ENCODE results near the gene OR2A25. TPM values are rescaled to one million over a fixed set of nuclear protein-coding genes. Genes with fewer than 3 reads are reported as not detected.
"Not testable (repeated sequence)": the region's sequence is repeated elsewhere in the genome, so short reads cannot be mapped to it uniquely, and the experiment has no call there.

The OR2A25 gene
- total RNA-seq = not detected

DNA sequence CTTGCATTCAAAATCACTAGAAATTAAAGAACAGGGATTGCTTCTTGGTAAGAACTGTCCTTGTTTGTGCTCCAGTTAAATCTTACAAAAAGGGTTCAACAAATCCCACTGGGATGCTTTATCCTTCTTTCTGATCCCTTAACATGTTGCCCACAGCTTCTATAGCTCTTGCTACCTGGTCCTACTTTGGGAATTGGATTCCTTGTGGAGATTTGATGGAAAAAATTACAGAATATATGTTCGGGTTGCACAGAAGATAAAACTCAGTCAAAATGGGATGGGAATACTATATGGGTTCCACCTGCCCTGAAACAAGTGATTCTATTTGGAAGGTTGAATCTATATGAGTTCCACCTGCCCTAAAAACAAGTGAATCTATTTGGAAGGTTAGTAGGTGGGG is at the start of gene OR2A25:
TSS of gene OR2A25 (plus strand) at position 301 of the 400 bp plus-strand sequence. CDS start 4,409 bp downstream, outside the sequence.
- no peak for DNase-seq

DNA sequence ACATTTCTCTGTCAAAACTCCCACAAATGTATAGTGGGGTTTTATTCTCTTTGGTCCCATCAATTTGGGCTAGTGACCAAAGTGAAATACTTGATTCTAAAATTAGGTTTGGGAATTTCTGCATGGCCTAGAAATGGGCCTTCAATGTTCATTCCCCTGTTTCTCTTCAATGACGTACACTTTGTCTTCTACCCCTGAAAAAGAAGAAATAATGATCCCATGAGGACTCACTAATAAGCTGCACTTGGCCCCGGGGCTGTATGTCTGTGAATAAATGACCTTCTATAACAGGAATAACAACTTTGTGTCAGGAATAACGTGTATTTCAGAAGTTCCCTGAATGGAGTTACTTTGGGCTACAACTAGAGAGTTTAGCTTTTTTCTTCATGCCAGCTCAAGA is 49.3 kb upstream of the OR2A25 start:
- DNase-seq = no peak

- DNase-seq = no peak
Observed at GRCh38 chr7:144022169-144022568, 47.4 kb upstream of the OR2A25 start.

- no peak for DNase-seq
Observed at GRCh38 chr7:144023171-144023827, 46.3 kb upstream of the OR2A25 start.

- DNase-seq = no peak
Observed at GRCh38 chr7:144024213-144024612, 45.4 kb upstream of the OR2A25 start.

- DNase-seq = no peak
Observed at GRCh38 chr7:144026203-144026883, 43.3 kb upstream of the OR2A25 start.

DNA sequence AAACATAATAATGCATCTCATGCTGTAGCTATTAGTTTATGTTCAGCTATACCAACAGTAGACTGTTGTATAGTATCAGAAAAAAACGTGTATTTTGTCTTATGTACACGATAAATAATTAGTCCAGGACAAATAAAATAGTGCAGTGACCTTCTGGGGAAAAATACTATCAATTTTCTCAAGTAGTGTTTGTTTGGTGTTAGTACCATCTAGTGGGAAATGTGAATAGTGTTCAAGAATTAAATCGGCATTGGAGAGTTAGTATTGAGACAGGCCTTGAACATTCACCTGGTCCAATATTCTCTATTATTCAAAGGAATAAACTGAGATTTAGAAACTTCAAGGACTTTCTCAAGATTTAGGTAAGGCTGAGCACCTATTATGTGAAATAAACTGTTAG is 42.5 kb upstream of the OR2A25 start:
- DNase-seq = no peak

GRCh38 chr7:144027974-144028373 is 41.6 kb upstream of the OR2A25 start:
- DNase-seq = no peak

DNA sequence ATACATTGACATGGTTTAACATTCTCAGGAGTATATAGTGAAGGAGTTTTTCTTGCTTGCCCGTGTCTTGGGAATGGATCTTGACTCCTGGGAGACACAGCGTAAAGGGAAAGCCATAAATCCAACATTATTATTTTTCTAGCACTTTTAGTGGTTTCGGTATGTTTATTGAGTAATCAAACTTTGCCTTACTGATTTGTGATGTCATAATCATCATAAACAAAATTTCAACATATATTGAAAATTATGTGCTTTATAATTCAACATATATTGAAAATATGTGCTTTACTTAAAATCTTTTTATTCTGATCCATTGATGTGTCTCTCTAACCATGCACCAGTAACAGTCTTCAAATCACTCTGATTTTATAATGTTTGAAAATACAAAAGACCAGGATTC is 41.1 kb upstream of the OR2A25 start:
- DNase-seq = no peak

- no peak for DNase-seq
Observed at GRCh38 chr7:144032516-144032915, 37.1 kb upstream of the OR2A25 start.

DNA sequence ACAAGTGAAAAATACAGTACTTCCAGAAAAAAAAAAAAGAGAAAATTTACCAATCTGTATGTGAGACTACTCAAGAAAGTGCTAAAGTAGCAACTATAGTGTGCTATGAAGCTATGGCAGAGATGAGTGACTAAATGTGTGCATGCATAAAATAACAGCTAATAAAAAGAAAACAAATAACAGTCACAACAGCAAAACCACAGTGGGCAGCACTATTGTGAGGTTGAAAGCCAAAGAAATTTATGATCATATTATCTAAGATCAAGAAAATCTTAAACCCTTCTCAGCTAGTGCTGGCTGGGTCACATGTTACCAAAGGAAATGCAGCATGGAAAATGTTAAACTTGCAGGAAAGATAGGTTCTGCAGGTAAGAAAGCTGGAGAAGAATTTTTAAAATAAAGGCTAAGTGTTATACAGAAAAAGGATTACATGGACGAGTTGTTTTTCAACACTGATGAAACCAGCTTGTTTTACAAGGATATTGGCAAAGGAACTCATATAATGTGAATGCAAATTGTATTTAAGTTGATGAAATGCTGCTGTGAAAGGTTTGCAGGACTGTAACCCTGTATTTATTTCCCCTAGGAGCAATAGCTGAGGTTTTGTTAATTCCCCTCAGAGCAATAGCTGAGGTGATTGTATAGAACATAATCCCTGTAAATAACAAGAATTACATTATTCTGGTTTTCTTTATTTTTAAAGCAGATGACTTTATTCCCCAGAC is 36.5 kb upstream of the OR2A25 start:
- DNase-seq = no peak

DNA sequence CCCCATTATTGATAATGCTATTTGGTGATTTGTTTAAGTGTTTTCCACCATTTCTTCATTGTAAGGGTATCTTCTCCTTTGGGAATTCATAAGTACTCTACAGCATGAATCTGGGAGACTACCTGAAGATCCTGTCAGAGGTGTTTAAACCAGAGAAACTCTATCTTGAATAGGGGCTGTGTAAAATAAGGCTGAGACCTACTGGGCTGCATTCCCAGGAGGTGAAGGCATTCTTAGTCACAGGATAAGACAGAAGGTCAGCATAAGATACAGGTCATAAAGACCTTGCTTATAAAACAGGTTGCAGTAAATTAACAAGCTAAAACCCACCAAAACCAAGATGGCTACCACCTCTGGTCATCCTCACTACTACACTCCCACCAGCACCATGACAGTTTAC is 34.2 kb upstream of the OR2A25 start:
- no peak for DNase-seq

DNA sequence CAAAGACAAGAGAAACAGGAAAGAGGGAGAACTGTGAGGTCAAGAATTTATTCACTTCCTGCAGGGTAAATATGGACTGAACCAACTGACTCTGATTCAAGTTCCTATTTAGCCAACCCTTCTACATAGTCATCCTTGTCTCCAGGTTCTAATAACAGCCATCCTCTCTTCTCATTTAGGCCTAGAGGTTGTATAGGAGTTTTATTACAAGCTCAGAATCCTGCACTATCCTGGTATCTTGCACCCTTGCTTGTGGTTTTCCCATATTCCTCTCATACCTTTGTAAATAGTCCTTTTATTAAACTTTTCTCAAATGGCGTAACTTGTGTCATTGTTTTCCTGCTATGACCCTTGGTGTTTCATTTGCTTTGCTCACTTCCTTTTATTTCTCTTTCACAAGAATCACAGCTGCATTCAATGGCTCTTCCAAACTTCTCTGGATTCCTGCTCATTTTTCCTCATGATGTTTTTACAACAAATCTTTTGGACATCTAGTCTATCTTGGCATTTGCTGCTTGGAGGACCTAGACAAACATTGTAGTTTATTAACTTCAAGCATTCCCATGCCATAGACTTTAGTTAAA is 33.2 kb upstream of the OR2A25 start:
- DNase-seq = no peak

GRCh38 chr7:144037414-144038035 is 32.1 kb upstream of the OR2A25 start:
- DNase-seq = no peak

GRCh38 chr7:144038887-144039286 is 30.7 kb upstream of the OR2A25 start:
- no peak for DNase-seq

- DNase-seq = no peak
Observed at GRCh38 chr7:144048648-144049047, 21.0 kb upstream of the OR2A25 start, which contains the start of gene OR2A5. Gene OR2A5 (plus strand): TSS chr7:144048948. CDS start chr7:144050402, 1,454 bp downstream.

DNA sequence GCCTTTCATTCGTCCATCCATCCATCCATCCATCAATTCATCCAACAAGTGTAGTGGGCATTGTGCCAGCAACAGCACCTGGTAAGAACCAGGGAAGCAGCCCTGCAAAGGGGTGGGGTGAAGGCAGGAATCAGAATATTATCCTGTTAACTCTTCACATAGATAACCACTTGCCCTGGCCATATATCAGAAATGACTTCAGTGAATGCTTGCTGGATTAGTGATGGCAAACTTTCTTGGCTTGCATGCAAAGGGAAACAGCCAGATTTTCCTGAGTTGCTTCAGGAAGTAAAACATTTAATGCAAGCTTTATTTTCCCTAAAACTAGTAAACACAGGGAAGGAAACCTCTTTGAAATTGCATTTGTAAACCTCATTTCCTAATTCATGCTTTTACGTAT is 20.1 kb upstream of the OR2A25 start:
- DNase-seq = no peak

DNA sequence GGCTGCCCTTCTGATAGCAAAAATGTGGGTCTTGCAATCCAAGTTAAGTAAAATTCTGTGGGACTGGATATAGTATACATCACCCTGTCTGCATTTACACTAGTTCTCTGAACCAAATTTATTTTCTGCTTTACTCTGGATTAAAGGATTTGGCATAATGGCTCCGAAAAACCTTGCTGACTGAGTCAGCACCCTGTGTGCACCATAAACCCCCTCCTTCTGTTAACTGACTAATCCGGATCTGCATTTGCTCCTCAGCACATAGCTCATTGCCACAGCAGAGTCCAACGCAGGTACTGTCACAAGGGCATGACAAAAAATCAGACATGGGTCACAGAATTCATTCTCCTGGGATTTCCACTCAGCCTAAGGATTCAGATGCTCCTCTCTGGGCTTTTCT is 19.5 kb upstream of the OR2A25 start:
- no peak for DNase-seq

- DNase-seq = not testable (repeated sequence)
Observed at GRCh38 chr7:144050884-144051283, 18.7 kb upstream of the OR2A25 start.

DNA sequence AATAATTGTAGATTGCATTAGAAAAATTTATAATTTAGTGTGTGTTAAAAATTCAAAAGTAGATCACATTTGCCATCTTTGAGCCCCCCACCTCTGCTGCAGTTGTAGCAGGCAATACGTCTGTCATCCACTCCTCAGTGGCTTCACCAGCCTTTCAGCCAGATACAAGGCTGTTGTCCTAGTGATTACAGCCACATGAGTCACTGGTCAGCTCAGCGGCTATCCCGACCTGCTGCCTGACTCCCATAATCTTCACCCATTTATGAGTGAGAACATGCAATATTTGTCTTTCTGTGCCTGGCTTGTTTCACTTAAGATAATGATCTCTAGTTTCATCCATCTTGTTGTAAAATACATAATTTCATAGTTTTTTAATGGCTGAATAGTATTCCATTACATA is 11.7 kb upstream of the OR2A25 start:
- no peak for DNase-seq

DNA sequence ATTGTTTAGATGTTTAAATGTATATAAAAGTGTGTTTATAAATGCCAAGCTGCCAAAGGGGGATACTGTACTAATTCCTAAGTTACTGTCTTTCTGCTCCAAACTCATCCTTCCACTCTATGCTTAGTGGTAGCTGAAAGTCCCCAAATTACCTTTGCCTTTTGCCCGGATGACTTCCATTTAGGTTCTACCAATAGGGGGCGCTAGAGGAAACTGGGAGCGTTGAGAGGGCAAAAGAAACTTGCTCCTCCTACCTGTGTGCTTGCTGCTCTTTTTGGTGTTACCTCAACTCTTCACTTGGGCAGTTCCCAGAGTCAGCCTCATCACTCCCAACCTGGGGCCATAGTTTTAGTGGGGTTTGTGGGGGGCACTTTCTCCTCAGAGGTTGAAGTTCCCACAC is 5.9 kb upstream of the OR2A25 start:
- no peak for DNase-seq

DNA sequence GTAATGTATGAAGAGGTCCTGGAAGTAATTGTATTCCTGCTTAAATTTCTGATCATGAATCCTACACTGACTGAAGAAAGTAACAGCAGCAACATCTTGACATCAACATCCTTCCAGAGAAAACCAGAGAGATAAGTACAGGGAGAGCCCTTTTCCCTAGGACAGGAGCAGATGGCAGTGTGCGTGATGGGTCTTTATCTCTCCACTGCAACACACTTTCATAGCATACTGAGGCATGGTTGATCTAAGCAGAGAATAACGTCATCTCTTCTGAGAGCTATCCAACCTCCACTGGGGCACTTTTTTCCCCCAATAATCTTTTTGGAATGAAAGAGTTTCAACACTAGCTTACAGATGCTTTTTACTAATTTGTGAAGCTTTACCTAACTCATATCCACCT is 342 bp downstream of the OR2A25 start:
- DNase-seq = no peak

GRCh38 chr7:144074374-144074773 is 4.8 kb downstream of the OR2A25 start:
- no peak for DNase-seq

Measured in occipital lobe (tissue), 2 donors.